Naive thymus-derived CD8-positive, alpha-beta T cell (primary cell): ENCODE results near the gene TET2. TPM values are rescaled to one million over a fixed set of nuclear protein-coding genes. Genes with fewer than 3 reads are reported as not detected.

Experiments
- ATAC-seq, 2 donors: fragments of 150-1000 bp; cut with Tn5 transposase in 1 of 2; sonication (Bioruptor Pico), chemical (Tn5 transposase) in 1 of 2; 1 replicate in 1 of 2; 2 replicates in 1 of 2; pipeline ENCODE4 v1.10.0; 2021; ENCODE audit warnings: mild to moderate bottlenecking in 2 of 2, moderate library complexity in 2 of 2
- POLR2A ChIA-PET: fragments of 350-600 bp; sonication (Branson Sonifier 250); formaldehyde crosslinking; loops from one replicate; lab custom pipeline; 2021; ENCODE audit warnings: antibody characterized with exemption; lab: Charles Lee
- DNase-seq, 10 donors: peaks; one replicate each; pipeline versions ENCODE4 v3.0.0 to v3.0.0-alpha.2; 2020 to 2022
- H3K27ac Mint-ChIP-seq, 10 donors: one replicate each; pipeline ENCODE4 v1.8.0; 2020 to 2022; ENCODE audit warnings: mild to moderate bottlenecking in 10 of 10, mixed read lengths in 10 of 10, moderate library complexity in 4 of 10, inconsistent platforms in 1 of 10
- H3K27me3 Mint-ChIP-seq, 5 donors: one replicate each; pipeline ENCODE4 v1.8.0; 2021 to 2022; ENCODE audit warnings: mixed read lengths in 5 of 5
- H3K36me3 Mint-ChIP-seq, 3 donors: one replicate each; pipeline ENCODE4 v1.8.0; 2020 to 2022; ENCODE audit warnings: mixed read lengths in 3 of 3, mild to moderate bottlenecking in 2 of 3, inconsistent platforms in 1 of 3
- H3K4me1 Mint-ChIP-seq, 4 donors: one replicate each; pipeline ENCODE4 v1.8.0; 2021 to 2022; ENCODE audit warnings: mixed read lengths in 4 of 4
- H3K4me3 Mint-ChIP-seq, 10 donors: one replicate each; pipeline ENCODE4 v1.8.0; 2020 to 2022; ENCODE audit warnings: mild to moderate bottlenecking in 10 of 10, mixed read lengths in 10 of 10, moderate library complexity in 6 of 10, inconsistent platforms in 1 of 10
- H3K9me3 Mint-ChIP-seq, 9 donors: one replicate each; pipeline ENCODE4 v1.8.0; 2020 to 2022; ENCODE audit warnings: mixed read lengths in 9 of 9, mild to moderate bottlenecking in 3 of 9, inconsistent platforms in 1 of 9, moderate library complexity in 1 of 9
- polyA plus RNA-seq, 3 donors: library from polyadenylated mRNA; unstranded; fragments of 300-500 nt; fragmentation: Illumina TruSeq; gene quantifications; one replicate each; pipeline ENCODE4 v1.2.3, GENCODE V29; 2021
- total RNA-seq, 8 experiments: library from RNA in 2 of 8; stranded (reverse) in 2 of 8; gene quantifications; one replicate each; pipeline ENCODE4 v1.2.3 and lab custom pipeline; 2021 to 2026

TET2 gene
- total RNA-seq (10 to 100 TPM; 25.3 to 25.5 TPM), polyA plus RNA-seq (10 to 100 TPM; 13.1 to 22.8 (median 14.2) TPM), total RNA-seq (lab: John Stamatoyannopoulos, UW) (69.6 to 90.1 (median 79.6) reads per million in 6 experiments)

DNA sequence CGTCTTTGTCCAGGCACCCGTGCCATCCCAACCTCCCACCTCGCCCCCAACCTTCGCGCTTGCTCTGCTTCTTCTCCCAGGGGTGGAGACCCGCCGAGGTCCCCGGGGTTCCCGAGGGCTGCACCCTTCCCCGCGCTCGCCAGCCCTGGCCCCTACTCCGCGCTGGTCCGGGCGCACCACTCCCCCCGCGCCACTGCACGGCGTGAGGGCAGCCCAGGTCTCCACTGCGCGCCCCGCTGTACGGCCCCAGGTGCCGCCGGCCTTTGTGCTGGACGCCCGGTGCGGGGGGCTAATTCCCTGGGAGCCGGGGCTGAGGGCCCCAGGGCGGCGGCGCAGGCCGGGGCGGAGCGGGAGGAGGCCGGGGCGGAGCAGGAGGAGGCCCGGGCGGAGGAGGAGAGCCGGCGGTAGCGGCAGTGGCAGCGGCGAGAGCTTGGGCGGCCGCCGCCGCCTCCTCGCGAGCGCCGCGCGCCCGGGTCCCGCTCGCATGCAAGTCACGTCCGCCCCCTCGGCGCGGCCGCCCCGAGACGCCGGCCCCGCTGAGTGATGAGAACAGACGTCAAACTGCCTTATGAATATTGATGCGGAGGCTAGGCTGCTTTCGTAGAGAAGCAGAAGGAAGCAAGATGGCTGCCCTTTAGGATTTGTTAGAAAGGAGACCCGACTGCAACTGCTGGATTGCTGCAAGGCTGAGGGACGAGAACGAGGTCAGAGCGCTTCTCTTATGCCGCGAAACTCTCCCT is at the start of gene TET2:
Gene TET2 (plus strand): TSS at position 601 of the 740 bp plus-strand sequence. CDS start 87,067 bp downstream, outside the sequence.
- ATAC-seq = peak; percentile 83 to 88
- H3K36me3 Mint-ChIP-seq = no peaks in the 10 kb centered on the region
- peak; percentile 69 to 91 (median 80) for DNase-seq
- H3K27ac Mint-ChIP-seq = peak within 1 kb of the TSS; percentile 96 to 100 (median 99)
- no peaks in the 10 kb centered on the region for H3K9me3 Mint-ChIP-seq
- POLR2A ChIA-PET = interaction anchor here (1.1 to 1.8 kb wide), 2 partner anchors 9 to 327 kb away, joined by 5 to 19 read pairs; partner anchors contain the start of gene PPA2
- H3K27me3 Mint-ChIP-seq = no peaks in the 10 kb centered on the region
- H3K4me3 Mint-ChIP-seq = peak within 1 kb of the TSS; percentile 97 to 100 (median 99)
- peaks cover 18 to 53% (median 39%) of the 10 kb centered on the region in 4 donors for H3K4me1 Mint-ChIP-seq

GRCh38 chr4:105102016-105102415 is 44.7 kb upstream of the TET2 start:
- Mint-ChIP-seq H3K4me1 (no peaks in the 10 kb centered on the region), H3K36me3 (peaks cover 0 to 18% (median 6%) of the 10 kb centered on the region in 3 donors), H3K9me3 (peaks cover 0 to 20% (median 9%) of the 10 kb centered on the region in 9 donors), H3K27me3 (no peaks in the 10 kb centered on the region), H3K27ac (no peak overlapping the region), H3K4me3 (no peak overlapping the region)
- POLR2A ChIA-PET = no interaction called here
- DNase-seq (no peak), ATAC-seq (no peak)

DNA sequence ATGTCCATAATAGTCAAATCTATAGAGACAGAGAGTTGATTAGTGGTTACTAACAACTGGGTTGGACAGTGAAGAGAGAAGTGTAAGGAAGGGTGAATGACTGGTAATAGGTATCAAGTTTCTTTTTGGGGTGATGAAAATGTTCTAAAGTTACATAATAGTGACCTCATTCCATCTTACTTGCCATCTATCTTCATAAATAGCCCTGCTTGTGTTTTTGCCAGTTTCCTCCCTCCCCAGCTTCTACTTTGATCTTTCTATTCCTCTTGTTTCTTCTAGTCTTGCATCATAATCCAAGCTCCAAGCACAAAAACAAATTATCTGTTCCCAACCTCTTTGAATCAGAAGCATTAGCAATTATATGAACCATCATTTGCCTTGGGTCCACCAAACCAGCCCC is 40.2 kb upstream of the TET2 start:
- Mint-ChIP-seq H3K27me3 (peaks cover 0 to 3% (median 0%) of the 10 kb centered on the region in 5 donors), H3K36me3 (no peaks in the 10 kb centered on the region), H3K4me3 (no peak overlapping the region), H3K4me1 (no peaks in the 10 kb centered on the region), H3K9me3 (peaks cover 0 to 2% (median 0%) of the 10 kb centered on the region in 9 donors), H3K27ac (no peak overlapping the region)
- no peak for ATAC-seq
- DNase-seq = no peak
- POLR2A ChIA-PET = no interaction called here

GRCh38 chr4:105107095-105107856 is 39.4 kb upstream of the TET2 start:
- ATAC-seq (no peak), DNase-seq (no peak)
- Mint-ChIP-seq H3K9me3 (peaks cover 0 to 2% (median 0%) of the 10 kb centered on the region in 9 donors), H3K4me3 (no peak overlapping the region), H3K27ac (no peak overlapping the region), H3K4me1 (no peaks in the 10 kb centered on the region), H3K27me3 (peaks cover 0 to 3% (median 0%) of the 10 kb centered on the region in 5 donors), H3K36me3 (no peaks in the 10 kb centered on the region)
- POLR2A ChIA-PET = no interaction called here

- no peaks in the 10 kb centered on the region for H3K36me3 Mint-ChIP-seq
- H3K27me3 Mint-ChIP-seq = peaks cover 0 to 3% (median 0%) of the 10 kb centered on the region in 5 donors
- DNase-seq = no peak
- ATAC-seq = no peak
- H3K9me3 Mint-ChIP-seq = peaks cover 0 to 2% (median 0%) of the 10 kb centered on the region in 9 donors
- H3K4me3 Mint-ChIP-seq = no peak overlapping the region
- no peak overlapping the region for H3K27ac Mint-ChIP-seq
- no peaks in the 10 kb centered on the region for H3K4me1 Mint-ChIP-seq
- POLR2A ChIA-PET = no interaction called here
Observed at GRCh38 chr4:105108971-105109370, 37.7 kb upstream of the TET2 start.

DNA sequence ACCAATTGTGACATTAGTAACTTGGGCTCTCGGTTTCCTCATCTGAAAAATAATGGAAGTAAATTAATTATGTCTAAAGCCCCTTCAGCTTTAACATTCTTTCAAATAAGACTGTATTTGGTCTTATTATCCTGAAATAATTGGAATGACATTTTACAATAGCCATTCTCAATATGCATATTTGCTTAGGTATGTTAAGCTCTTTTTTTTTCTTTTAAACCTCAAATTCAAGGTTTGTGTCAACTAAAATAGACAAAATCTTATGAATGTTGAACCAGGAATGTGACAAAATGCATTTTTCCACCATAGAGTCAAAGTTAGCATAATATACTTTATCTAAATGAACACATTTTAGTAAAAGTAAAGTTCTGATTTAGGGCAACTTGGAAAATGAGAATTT is 34.4 kb upstream of the TET2 start:
- peaks cover 0 to 3% (median 0%) of the 10 kb centered on the region in 4 donors for H3K4me1 Mint-ChIP-seq
- ATAC-seq (no peak), DNase-seq (no peak)
- POLR2A ChIA-PET = no interaction called here
- no peaks in the 10 kb centered on the region for H3K9me3 Mint-ChIP-seq
- H3K27me3 Mint-ChIP-seq = peaks cover 0 to 3% (median 0%) of the 10 kb centered on the region in 5 donors
- no peak overlapping the region for H3K4me3 Mint-ChIP-seq
- H3K27ac Mint-ChIP-seq = no peak overlapping the region
- no peaks in the 10 kb centered on the region for H3K36me3 Mint-ChIP-seq

DNA sequence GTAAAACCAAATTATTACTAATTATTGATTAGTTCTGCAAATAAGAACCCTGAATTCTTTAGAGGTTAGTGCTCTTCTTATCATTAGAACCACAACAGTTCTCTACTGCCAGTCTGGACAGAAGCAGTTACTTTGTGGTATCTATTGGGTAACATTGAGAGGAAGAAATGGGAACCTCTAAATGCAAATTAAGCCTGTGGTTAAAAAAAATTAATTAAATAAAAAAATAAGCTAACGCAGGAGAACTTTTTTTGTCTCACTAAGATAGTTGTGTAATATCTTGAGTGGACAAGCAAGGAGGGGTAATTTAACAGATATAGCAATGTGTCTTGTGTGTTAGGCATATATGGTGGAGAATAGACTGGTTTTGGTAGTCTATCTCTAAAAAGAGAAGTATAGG is 32.9 kb upstream of the TET2 start:
- no peak overlapping the region for H3K27ac Mint-ChIP-seq
- H3K4me3 Mint-ChIP-seq = no peak overlapping the region
- DNase-seq (no peak), ATAC-seq (no peak)
- H3K27me3 Mint-ChIP-seq = peaks cover 0 to 3% (median 0%) of the 10 kb centered on the region in 5 donors
- POLR2A ChIA-PET = no interaction called here
- no peaks in the 10 kb centered on the region for H3K9me3 Mint-ChIP-seq
- H3K36me3 Mint-ChIP-seq = no peaks in the 10 kb centered on the region
- H3K4me1 Mint-ChIP-seq = peaks cover 0 to 3% (median 0%) of the 10 kb centered on the region in 4 donors

DNA sequence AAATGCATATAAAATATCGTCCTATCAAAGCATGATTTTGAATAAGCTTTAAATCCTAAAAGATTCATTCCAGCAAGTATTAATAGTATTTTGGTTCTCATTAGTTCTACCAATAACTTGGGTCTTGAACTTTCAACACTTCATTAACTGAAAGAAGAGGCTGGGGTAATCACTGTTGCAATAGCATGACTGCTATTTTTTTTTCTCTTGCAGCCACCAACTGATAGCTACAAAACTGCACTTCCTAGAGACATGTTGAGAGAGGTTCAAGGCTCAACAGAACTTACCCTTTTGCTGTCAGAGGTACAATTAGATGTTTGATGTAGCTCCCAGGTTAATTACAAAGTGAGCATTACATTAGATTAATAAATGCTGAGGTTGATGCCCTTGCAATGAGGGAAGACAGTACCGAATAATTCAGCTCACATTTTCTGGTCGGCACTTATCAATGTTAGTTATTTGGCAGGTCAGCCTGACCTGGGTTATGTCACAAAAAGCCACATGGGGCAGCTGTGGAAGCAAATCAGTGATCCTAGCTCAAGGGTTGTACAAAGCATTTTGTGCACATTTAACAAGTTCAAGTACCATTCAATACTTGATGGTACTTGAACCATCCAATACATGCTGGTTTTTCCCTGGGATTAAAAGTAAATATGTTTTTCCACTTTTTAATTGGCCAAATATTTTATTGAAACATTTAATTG is 29.9 kb upstream of the TET2 start:
- POLR2A ChIA-PET = no interaction called here
- ATAC-seq (no peak), DNase-seq (no peak)
- Mint-ChIP-seq H3K4me3 (no peak overlapping the region), H3K36me3 (no peaks in the 10 kb centered on the region), H3K9me3 (no peaks in the 10 kb centered on the region), H3K27me3 (peaks cover 0 to 2% (median 0%) of the 10 kb centered on the region in 5 donors), H3K4me1 (peaks cover 0 to 8% (median 1%) of the 10 kb centered on the region in 4 donors), H3K27ac (no peak overlapping the region)

- DNase-seq = no peak
- POLR2A ChIA-PET = no interaction called here
- Mint-ChIP-seq H3K9me3 (no peaks in the 10 kb centered on the region), H3K27ac (no peak overlapping the region), H3K4me3 (no peak overlapping the region), H3K27me3 (peaks cover 0 to 2% (median 0%) of the 10 kb centered on the region in 5 donors), H3K36me3 (no peaks in the 10 kb centered on the region), H3K4me1 (peaks cover 0 to 4% (median 1%) of the 10 kb centered on the region in 4 donors)
- ATAC-seq = no peak
Observed at GRCh38 chr4:105119356-105119755, 27.3 kb upstream of the TET2 start.

DNA sequence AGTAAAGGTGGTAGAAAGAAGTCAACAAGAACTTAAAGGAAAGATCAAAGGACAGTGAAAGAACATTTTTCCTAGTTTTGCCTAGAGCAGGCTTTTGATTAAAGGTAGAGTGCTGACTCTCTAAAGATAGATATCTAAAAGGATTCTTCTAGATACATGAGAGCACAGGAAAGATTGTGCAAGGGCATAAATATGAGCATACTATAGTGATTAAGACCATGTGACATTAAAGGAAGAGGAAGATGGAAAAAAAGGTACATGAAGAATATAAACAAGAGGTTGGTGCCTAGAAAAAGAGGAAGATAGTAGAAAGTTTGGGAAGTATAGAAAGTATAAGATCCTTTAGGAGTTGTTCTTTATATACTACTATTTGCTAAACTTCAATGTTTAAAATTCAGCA is 26.1 kb upstream of the TET2 start:
- ATAC-seq = no peak
- Mint-ChIP-seq H3K9me3 (no peaks in the 10 kb centered on the region), H3K36me3 (no peaks in the 10 kb centered on the region), H3K27me3 (no peaks in the 10 kb centered on the region), H3K27ac (no peak overlapping the region), H3K4me3 (no peak overlapping the region), H3K4me1 (peaks cover 0 to 4% (median 1%) of the 10 kb centered on the region in 4 donors)
- DNase-seq = no peak
- POLR2A ChIA-PET = interaction anchor here (0.6 kb wide), 1 partner anchor 40 kb away, joined by 3 read pairs; no protein-coding TSS in a partner anchor

GRCh38 chr4:105122350-105122749 is 24.3 kb upstream of the TET2 start:
- H3K4me1 Mint-ChIP-seq = peaks cover 0 to 4% (median 1%) of the 10 kb centered on the region in 4 donors
- no peak for DNase-seq
- no peaks in the 10 kb centered on the region for H3K36me3 Mint-ChIP-seq
- H3K9me3 Mint-ChIP-seq = no peaks in the 10 kb centered on the region
- no peaks in the 10 kb centered on the region for H3K27me3 Mint-ChIP-seq
- no peak for ATAC-seq
- H3K27ac Mint-ChIP-seq = no peak overlapping the region
- H3K4me3 Mint-ChIP-seq = no peak overlapping the region
- POLR2A ChIA-PET = no interaction called here

- Mint-ChIP-seq H3K27ac (peak overlapping the region in 1 of 10 donors; percentile 53), H3K4me3 (no peak overlapping the region), H3K36me3 (peaks cover 0 to 3% (median 0%) of the 10 kb centered on the region in 3 donors), H3K27me3 (peaks cover 0 to 3% (median 0%) of the 10 kb centered on the region in 5 donors), H3K9me3 (no peaks in the 10 kb centered on the region), H3K4me1 (no peaks in the 10 kb centered on the region)
- DNase-seq (no peak), ATAC-seq (no peak)
- POLR2A ChIA-PET = no interaction called here
Observed at GRCh38 chr4:105126311-105127169, 20.1 kb upstream of the TET2 start.
